Neural cell (in vitro differentiated cells): Measurements from ENCODE around the gene HNRNPM.

Experiments used
- CTCF ChIP-seq: fragments of 450-650 bp; IDR thresholded peaks from 2 replicates; pipeline ENCODE4 v1.5.1; 2014; ENCODE audit warnings: antibody characterized with exemption, mild to moderate bottlenecking, moderate library complexity; ENCODE audit not compliant: poor library complexity, severe bottlenecking
- EP300 ChIP-seq: fragments of 450-650 bp; conservative IDR thresholded peaks from 2 replicates; pipeline ENCODE4 v1.6.1; 2014; ENCODE audit warnings: antibody characterized with exemption, mild to moderate bottlenecking, moderate library complexity; ENCODE audit not compliant: poor library complexity, severe bottlenecking
- EZH2 ChIP-seq: fragments of 200-600, 300-800 bp; shearing (Covaris generic), sonication (generic); IDR thresholded peaks from 2 replicates; pipeline ENCODE4 v1.6.1; 2014; ENCODE audit warnings: antibody characterized with exemption, low read length, borderline replicate concordance, mild to moderate bottlenecking; ENCODE audit not compliant: insufficient read depth, poor library complexity, severe bottlenecking
- POLR2AphosphoS5 ChIP-seq: IDR thresholded peaks from 2 replicates; pipeline ENCODE4 v1.6.1; 2012
- RAD21 ChIP-seq: fragments of 450-650 bp; conservative IDR thresholded peaks from 2 replicates; pipeline ENCODE4 v1.6.1; 2014; ENCODE audit warnings: antibody characterized with exemption, mild to moderate bottlenecking, moderate library complexity
- SMC3 ChIP-seq: fragments of 450-650 bp; conservative IDR thresholded peaks from 2 replicates; pipeline ENCODE4 v1.6.1; 2014; ENCODE audit warnings: antibody characterized with exemption, mild to moderate bottlenecking, moderate library complexity; ENCODE audit not compliant: poor library complexity
- TAF1 ChIP-seq: IDR thresholded peaks from 2 replicates; pipeline ENCODE4 v1.6.1; 2012; ENCODE audit warnings: low read depth

GRCh38 chr19:8398311-8398771 is 46.4 kb upstream of the HNRNPM start:
- TF ChIP-seq CTCF (no peak), POLR2AphosphoS5 (no peak), EZH2 (no peak), SMC3 (no peak), TAF1 (no peak), EP300 (no peak), RAD21 (no peak)
